Astrocyte (in vitro differentiated cells and primary cell): ENCODE results near the gene FDX1.
"Not testable (repeated sequence)": the region's sequence is repeated elsewhere in the genome, so short reads cannot be mapped to it uniquely, and the experiment has no call there.

Experiments used
- CTCF ChIP-seq: IDR thresholded peaks from 2 replicates; pipeline ENCODE4 v1.5.1; 2011; ENCODE audit warnings: low read depth, mild to moderate bottlenecking, inconsistent platforms, low read length, moderate library complexity; ENCODE audit not compliant: insufficient read depth
- EZH2 ChIP-seq: IDR thresholded peaks from 2 replicates; pipeline ENCODE4 v1.6.1; 2012; ENCODE audit warnings: mild to moderate bottlenecking, low read length, inconsistent platforms; ENCODE audit not compliant: insufficient read depth

DNA sequence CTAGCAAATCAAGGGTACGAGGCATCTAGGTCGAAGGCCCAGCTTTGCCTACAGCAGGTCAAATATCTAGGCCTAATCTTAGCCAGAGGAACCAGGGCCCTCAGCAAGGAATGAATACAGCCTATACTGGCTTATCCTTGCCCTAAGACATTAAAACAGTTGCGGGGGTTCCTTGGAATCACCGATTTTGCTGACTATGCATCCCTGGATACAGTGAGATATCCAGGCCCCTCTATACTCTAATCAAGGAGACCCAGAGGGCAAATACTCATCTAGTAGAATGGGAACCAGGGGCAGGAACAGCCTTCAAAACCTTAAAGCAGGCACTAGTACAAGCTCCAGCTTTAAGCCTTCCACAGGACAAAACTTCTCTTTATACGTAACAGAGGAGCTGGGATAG is 26.2 kb upstream of the FDX1 start:
- TF ChIP-seq CTCF, EZH2: not testable (repeated sequence)
